Uterus (tissue), 2 donors: ENCODE data around the gene ME3.

Experiments
- CTCF ChIP-seq, 4 experiments: fragments of 200-600 bp in 2 of 4; fragments of 450-650 bp in 2 of 4; sonication (generic) in 2 of 4; IDR thresholded peaks; one replicate each; pipeline ENCODE4 v1.5.1; 2016 to 2019; ENCODE audit warnings: antibody characterized with exemption in 4 of 4, mild to moderate bottlenecking in 2 of 4, moderate library complexity in 1 of 4
- POLR2A ChIP-seq, 2 donors: fragments of 450-650 bp; IDR thresholded peaks; one replicate each; pipeline ENCODE4 v1.6.1; 2016; ENCODE audit warnings: antibody characterized with exemption in 2 of 2, mild to moderate bottlenecking in 1 of 2, moderate library complexity in 1 of 2

- no peak for TF ChIP-seq CTCF (IDR thresholded peaks at IDR 0.05)
- no peak for TF ChIP-seq POLR2A (IDR thresholded peaks at IDR 0.05)
Measured at GRCh38 chr11:86418917-86419316, 253.5 kb downstream of the ME3 start.
